HG03139 (cell line): ENCODE measurements around the gene SSR3.
"Not testable (repeated sequence)": the region's sequence is repeated elsewhere in the genome, so short reads cannot be mapped to it uniquely, and the experiment has no call there.

Experiments used
- ATAC-seq: cut with Tn5 transposase; IDR thresholded peaks from one replicate; pipeline ENCODE4 v1.9.1; 2021; ENCODE audit not compliant: unreplicated experiment

SSR3 gene

GRCh38 chr3:156576651-156577348 lies 21.9 kb upstream of the SSR3 start:
- no peak for ATAC-seq

DNA sequence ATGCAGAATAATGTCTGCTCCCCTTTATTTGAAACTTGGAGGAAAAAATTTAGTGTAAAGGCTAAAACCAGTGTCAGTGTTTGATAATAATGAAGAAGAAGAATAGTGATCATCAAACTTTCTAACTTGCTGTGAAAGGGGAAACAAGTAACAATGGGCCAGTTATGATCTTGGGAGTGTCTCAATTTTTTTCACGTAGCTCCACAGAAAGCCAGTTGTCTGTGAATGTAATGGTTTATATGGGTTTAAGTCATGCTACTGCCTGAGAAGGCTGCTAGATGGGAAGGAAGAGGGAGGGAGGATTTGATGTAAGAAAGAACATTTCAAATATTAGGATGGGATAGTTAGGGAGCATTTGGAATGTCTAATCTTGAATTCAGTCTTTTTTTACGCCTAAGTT lies 21.1 kb upstream of the SSR3 start:
- no peak for ATAC-seq

GRCh38 chr3:156575641-156576040 lies 20.7 kb upstream of the SSR3 start:
- ATAC-seq: no peak

DNA sequence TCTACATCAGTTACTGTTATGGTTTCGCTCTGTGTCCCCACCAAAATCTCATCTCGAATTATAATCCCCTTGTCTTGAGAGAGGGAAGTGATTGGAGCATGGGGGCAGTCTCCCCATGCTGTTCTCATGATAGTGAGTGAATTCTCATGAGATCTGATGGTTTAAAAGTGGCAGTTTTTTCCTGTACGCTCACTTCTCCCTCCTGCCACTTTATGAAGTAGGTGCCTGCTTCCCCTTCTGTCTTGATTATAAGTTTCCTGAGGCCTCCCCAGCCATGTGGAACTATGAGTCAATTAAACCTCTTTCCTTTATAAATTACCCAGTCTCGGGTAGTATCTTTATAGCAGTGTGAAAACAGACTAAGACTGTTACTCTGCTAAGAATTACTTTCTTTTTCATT lies 15.0 kb upstream of the SSR3 start:
- ATAC-seq: not testable (repeated sequence)

DNA sequence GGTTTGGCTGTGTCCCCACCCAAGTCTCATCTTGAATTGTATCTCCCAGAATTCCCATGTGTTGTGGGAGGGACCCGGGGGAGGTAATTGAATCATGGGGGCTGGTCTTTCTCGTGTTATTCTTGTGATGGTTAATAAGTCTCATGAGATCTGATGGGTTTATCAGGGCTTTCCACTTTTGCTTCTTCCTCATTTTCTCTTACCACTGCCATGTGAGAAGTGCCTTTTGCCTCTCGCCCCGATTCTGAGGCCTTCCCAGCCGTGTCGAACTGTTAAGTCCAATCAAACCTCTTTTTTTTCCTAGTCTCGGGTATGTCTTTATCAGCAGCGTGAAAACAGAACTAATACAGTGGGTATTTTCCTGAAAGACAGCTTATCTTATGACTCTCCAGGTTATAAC lies 14.1 kb upstream of the SSR3 start:
- not testable (repeated sequence) for ATAC-seq

DNA sequence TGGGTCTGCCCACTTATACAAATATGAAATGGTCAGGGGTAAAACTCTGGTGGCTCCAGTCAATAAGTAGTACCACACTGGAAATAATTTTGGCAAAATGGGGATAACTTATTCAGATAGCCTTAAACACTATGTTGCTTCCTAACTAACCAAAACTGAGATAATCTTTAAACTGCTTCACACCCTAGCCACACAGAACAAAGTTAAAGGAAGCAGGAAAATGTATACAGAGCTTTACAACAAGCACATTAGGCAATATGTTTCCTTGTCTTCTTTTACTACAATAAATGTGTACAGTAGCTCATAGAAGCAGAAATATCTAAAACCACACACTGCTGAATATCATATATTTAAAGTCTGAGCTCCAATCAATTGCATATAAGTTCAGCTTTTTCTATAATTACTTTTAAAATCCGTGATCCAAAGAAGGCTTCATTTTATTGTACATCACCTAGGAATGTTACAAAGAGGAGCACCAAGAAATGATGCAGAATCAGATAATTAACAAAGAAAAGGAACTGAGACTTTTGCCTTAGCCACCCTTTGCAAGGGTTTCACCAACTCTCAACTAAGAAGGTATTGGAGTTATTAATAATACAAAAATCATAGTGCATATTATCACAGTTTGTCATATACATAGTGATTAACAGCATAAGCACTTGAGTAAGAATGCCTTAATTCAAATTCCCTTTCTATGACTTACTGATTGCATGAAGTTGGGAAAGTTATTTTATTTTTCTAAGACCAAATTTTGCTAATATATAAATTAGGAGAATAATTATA lies 9.2 kb upstream of the SSR3 start:
- no peak for ATAC-seq

GRCh38 chr3:156562486-156562885 lies 7.6 kb upstream of the SSR3 start:
- not testable (repeated sequence) for ATAC-seq

DNA sequence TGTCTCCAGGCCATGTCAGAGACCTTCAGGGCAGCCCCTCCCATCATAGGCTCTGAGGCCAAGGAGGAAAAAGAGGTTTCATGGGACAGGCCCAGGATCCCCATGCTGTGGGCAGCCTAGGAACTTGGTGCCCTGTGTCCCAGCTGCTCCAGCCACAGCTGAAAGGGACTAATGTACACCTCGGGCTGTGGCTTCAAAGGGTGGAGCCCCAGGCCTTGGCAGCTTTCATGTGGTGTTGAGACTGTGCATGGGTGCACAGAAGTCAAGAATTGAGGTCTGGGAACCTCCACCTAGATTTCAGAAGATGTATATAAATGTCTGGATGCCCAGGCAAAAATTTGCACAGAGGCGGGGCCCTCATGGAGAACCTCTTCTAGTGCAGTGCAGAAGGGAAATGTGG lies 6.6 kb upstream of the SSR3 start:
- ATAC-seq: no peak

DNA sequence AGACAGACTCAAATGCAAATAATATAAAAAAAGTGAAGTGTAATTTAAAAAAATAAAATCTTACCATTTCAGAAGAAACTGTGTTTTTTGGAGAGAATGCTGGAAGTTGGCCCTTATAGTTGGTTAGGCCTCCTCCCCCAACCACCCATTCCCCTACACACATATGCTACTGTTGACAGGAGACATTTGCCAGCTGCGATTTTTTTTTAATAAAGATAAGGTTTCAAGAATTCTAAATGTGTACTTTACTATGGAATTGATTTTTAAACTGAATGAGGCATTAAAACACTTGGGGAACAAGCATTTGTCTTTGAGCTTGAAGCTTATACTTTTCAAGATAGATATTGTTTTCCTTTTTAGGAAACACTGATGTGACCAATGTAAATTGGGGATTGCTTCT lies 4.4 kb upstream of the SSR3 start:
- ATAC-seq: no peak

GRCh38 chr3:156558389-156558788 lies 3.5 kb upstream of the SSR3 start:
- no peak for ATAC-seq

DNA sequence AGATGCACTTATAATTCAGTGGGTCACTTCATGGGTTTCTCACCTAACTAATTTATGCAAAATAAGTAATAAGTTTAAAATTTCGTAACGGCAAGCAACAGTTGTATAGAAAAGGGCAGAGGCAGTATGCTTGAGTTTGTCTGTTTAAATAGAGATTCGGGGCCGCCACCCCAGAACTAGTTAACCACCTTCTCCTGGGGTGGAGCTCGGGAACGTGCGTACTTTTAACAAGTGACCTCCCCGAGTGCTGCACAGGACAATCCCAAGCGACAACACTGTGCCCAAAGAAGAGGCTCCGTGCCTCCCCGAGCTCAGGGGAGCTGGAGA lies 439 bp downstream of the SSR3 start:
- ATAC-seq: no peak

- no peak for ATAC-seq
These were observed 1.1 kb downstream of the SSR3 start for GRCh38 chr3:156553705-156554356.

- ATAC-seq: no peak
These were observed 1.9 kb downstream of the SSR3 start for GRCh38 chr3:156552973-156553372.

DNA sequence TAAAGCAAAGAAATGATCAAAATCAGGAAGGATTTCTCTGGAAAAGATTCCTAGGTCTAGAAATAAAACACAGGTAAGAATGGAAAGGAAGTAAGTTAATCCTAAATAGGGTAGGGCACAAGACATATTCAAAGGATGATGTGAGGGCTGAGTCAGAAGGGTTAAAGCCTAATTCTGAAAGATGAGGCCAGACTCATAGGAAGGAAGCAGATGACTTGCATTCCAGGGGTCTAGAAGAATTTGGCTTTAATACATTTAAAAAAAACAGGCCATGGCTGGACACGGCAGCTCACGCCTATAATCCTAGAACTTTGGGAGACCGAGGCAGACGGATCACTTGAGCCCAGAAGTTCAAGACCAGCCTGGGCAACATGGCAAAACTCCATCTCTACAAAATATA lies 3.2 kb downstream of the SSR3 start:
- no peak for ATAC-seq

GRCh38 chr3:156551261-156551660 lies 3.7 kb downstream of the SSR3 start:
- ATAC-seq: no peak

DNA sequence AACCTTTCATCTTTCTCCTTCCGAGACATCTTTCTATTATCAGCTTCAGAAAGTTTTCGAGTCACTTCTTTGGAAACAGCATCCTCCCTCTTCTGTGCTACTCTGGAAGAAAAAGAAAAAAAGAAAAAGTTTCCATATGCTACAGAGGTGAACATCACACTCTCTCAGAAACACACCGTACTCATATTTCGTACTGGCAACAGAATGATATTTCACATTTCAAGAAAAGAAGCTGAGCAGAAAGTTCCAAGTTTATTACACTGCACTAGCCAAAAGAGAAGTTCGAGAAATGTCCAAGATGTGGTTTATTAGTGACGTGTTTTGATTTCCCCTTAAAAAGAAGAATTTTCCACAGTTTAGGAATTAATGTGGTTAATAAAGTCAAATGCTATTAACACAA lies 6.0 kb downstream of the SSR3 start:
- no peak for ATAC-seq

- no peak for ATAC-seq
These were observed 6.8 kb downstream of the SSR3 start for GRCh38 chr3:156548041-156548687.

GRCh38 chr3:156547637-156548036 lies 7.3 kb downstream of the SSR3 start:
- no peak for ATAC-seq

GRCh38 chr3:156543043-156543555 lies 11.8 kb downstream of the SSR3 start:
- ATAC-seq: no peak

GRCh38 chr3:156542101-156543042 lies 12.5 kb downstream of the SSR3 start:
- no peak for ATAC-seq
